NOMO-1 treated with dmso at 0.1 percent for 144 hours (cell line): Measurements from ENCODE around the gene SLC24A5.

ENCODE experiments used
- DNase-seq: peaks from one replicate; lab custom pipeline; 2025; ENCODE audit not compliant: unreplicated experiment; lab: John Stamatoyannopoulos, UW

Gene SLC24A5

DNA sequence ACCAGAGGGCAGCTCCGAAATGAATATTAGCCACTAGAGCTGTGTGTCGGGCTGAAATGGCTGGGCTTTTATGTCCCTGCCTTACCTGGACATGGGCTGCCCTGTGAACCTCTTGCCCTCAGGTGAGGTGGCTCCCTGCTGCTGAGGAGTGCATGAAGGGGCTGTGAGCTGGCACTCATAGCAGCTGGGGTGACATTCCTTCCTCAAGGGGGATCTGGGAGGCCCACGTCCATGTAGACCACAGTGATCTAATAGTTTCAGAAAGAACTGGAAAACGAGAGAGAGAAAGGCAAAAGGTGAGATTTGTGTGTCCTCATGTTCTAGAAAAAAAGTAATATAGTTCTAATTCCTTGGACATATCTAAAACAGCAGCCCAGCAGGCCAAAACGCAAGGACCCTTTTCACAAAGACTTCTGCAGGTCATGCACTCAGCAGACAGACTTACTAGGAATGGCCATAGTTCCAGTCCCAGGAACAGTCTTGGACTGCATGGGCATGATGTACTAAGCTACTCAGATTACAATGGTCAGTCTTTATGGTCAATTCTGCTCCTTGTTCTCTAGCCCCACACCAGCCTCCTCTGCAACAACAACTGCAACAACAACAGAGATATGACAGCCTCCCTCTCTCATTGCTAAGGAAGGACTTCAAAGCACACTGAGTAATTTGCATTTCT lies 10.8 kb upstream of the SLC24A5 start:
- DNase-seq: no peak

DNA sequence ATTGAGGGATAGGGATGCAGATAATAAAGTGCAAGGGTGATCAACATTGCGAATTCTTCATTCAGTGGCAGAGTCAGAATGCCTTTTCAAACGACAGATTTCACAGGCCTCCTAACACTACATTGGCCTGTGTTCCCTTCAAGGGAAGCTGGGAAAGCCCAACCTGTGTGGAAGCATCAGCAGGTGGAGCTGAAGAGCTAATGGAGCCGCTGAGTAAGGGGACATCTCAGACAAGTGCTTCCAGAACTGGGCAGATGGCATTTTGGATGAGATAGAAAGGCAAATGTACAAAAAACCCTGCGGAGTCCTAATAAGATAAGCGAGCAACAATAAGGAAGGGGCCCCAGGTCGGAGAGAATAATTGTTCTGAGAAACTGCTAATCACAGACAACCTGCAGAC lies 8.5 kb upstream of the SLC24A5 start:
- DNase-seq: no peak

- DNase-seq: no peak
Observed at GRCh38 chr15:48119277-48119676, 1.5 kb upstream of the SLC24A5 start.

DNA sequence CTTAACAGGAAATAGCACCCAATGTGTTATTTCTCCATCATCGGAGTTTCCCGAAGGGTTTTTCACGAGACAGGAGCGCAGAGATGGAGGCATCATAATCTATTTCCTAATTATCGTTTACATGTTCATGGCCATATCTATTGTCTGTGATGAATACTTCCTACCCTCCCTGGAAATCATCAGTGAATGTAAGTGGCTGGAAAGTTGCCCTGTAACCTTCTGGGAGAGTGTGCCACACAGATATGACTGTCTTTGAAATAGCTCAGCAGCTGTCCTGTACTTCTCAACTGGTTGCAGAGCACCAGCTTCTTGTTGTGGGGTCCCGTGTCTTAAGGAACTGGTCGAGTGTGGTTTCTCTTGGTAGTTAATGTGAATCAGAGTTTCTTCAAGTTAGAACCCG lies 1.1 kb downstream of the SLC24A5 start:
- DNase-seq: no peak

- no peak for DNase-seq
Observed at GRCh38 chr15:48126667-48127355, 6.0 kb downstream of the SLC24A5 start.

GRCh38 chr15:48131324-48131723 lies 10.5 kb downstream of the SLC24A5 start:
- DNase-seq: no peak

DNA sequence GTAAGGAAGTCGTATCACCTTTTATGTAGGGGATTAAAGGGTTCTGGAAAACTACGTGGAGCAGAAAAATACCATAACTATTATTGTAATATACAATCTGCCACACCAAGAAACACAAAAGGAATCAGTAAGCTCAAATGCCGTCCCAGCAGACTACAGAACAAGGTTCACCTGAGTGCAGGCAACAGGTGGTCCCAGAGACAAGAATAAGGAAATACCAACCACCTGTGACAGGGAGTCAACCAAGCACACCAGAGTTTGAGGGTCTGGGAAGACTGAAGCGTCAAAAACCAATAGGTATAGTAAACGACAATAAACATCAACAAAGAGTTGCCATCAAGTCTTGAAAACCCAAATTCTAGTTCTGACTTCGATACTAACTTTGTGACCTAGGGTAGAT lies 12.1 kb downstream of the SLC24A5 start:
- no peak for DNase-seq

GRCh38 chr15:48143856-48144255 lies 23.1 kb downstream of the SLC24A5 start:
- no peak for DNase-seq

GRCh38 chr15:48144889-48145288 lies 24.1 kb downstream of the SLC24A5 start:
- no peak for DNase-seq

DNA sequence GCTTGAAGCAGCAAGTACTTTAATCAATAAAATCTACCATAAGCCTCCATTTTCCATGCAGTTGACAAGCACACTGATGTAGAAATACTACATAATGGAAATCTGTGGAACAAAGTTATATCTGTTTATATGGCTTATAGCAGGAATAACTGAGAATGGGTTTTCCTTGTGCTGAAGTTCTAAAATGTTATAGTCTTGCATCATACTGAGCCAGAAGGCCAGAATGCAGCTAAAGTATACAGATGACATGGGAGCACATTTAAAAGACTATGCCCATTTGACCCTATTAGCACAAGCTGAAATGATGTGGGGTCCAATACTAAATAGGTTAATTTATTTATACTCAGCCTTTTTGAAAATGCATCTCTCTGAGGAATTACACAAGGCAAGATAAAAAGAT lies 25.1 kb downstream of the SLC24A5 start:
- no peak for DNase-seq

DNA sequence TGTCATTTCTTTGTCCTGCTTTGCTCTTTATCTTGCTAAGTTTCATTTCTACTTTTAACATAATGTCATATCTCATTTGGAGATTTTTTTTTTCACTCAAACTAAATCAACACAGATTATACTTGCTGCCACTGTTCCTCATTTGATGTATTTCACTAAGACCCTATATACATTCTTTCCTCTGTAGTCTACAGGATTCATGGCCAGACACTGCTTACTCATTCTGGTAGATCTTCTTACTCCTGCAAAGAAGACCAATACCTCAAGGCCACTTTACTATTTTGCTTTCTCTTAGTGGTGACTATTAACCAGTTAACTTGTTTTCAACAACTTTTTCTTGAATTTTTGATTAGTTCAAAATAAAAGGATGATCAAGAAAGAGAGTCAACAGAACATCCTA lies 26.6 kb downstream of the SLC24A5 start:
- DNase-seq: no peak

DNA sequence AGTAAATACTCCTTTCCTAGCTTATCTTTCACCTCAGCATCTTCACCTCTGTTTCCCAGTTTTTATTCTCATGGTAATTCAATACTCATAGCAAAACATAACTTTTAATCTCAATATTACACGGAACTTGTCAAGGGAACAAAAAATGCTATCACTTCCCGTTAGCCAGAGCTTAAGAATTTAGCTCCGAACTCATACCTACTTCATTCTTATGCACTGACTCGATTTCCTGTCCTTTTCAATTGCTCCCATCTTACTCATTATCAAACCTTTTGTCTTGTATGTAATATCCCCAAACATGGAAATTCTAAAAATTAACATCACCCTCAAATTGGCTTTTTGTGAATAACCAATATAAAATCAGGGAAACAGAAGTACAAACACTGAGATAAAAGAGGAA lies 29.1 kb downstream of the SLC24A5 start:
- no peak for DNase-seq

GRCh38 chr15:48153526-48153925 lies 32.7 kb downstream of the SLC24A5 start:
- no peak for DNase-seq

DNA sequence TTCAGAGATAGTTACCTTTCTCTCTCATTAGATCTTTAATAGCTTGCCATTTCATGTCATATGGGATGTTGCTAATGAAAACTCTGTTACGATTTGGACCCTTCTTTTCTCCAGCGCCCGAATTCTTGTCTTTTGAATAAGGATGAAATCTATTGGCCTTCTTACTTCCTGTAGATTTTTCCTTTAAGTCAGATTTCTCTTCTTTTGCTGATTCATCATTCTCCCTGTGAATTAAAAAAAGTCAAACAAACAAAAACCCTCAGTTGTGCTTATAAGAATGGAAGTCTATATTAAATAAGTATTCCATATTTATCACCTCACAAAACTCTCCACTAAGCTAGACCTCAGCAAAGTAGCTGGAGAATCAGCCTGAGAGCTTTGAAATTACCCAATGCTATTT lies 47.8 kb downstream of the SLC24A5 start:
- no peak for DNase-seq

DNA sequence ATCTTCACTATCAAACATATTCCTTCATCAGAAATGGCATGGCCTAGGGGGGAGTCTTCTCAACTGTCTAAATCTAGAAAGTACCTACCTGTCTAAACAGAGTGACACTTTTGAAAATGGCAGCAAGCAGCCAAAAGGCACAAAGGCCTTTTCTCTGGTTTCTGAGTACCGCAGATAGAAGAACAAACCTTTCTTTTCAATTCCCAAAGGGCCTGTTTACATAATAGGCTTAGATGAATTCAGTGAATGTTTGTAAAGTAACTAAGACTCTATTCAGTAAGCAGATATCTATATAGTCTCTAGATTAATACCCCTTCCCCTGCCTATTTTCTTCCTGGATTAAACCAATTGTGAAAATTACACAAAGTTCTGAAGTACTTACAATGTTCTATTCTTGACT lies 50.2 kb downstream of the SLC24A5 start:
- DNase-seq: no peak

DNA sequence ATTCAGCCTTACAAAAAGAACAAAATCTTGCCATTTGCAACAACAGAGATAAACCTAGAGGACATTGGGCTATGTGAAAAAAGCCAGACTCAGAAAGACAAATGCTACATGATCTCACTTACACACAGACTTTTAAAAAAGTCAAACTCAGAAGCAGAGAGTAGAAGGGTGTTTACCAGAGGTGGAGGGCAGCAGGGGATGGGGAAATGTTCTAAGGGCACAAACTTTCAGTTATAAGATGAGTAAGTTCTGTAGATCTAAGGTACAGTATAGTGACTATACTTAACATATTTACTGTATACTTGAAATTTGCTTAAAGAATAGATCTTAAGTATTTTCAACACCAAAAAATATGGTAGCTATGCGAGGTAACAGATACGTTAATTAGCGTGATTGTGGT lies 54.3 kb downstream of the SLC24A5 start:
- no peak for DNase-seq

DNA sequence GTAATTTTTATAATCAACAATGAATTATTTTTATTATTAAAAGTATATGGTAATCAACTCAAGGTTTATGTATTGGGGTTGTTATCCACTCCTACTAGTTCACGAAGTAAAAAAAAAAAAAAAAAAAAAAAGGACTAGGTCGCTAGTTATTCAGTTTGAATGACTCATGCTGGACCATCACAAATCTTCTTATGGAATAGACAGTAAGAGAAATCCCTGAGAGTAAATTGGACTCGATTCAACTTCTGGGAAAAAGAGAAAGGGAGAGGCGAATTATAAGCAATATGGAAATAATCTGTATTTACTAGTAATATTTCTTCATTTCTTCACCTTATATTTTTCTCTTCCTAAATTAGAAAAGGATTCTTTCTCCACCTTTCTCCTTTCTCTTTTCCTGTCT lies 55.3 kb downstream of the SLC24A5 start:
- DNase-seq: no peak

DNA sequence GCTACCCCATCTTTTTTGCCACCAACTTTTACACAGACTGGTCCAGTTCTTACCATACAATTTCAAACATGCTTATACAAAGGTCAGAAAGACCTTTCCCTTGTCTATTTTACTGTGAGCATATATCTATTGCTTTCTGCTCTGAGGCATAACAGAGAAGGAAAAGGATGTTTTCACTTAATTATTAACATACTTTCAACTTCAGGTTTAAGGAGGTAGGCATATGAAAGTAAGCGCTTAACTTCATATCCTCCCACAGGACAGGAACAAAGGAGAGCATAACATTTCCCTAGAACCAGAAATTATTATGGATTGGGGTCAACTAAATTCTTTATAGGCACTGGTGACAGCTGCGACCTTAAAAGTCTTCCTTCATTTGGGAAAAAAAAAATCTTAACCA lies 56.2 kb downstream of the SLC24A5 start:
- DNase-seq: no peak

DNA sequence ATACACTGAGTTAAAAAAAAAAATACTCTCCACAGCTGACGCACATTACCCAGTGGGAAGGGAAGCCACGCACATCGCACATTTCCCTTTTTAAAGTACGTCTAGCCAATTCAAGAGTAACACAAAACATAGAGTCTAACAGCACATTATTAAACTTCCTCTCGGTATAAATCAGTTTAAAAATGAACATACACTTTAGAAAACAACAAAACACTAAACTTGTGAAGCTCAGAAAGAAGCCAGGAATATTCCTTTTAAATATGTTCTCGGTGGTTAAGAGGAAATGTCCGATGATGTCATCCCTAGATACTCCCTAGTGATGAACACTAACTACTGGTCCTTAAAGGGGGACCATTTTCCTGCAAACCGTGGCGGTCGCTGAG lies 56.6 kb downstream of the SLC24A5 start:
- no peak for DNase-seq

DNA sequence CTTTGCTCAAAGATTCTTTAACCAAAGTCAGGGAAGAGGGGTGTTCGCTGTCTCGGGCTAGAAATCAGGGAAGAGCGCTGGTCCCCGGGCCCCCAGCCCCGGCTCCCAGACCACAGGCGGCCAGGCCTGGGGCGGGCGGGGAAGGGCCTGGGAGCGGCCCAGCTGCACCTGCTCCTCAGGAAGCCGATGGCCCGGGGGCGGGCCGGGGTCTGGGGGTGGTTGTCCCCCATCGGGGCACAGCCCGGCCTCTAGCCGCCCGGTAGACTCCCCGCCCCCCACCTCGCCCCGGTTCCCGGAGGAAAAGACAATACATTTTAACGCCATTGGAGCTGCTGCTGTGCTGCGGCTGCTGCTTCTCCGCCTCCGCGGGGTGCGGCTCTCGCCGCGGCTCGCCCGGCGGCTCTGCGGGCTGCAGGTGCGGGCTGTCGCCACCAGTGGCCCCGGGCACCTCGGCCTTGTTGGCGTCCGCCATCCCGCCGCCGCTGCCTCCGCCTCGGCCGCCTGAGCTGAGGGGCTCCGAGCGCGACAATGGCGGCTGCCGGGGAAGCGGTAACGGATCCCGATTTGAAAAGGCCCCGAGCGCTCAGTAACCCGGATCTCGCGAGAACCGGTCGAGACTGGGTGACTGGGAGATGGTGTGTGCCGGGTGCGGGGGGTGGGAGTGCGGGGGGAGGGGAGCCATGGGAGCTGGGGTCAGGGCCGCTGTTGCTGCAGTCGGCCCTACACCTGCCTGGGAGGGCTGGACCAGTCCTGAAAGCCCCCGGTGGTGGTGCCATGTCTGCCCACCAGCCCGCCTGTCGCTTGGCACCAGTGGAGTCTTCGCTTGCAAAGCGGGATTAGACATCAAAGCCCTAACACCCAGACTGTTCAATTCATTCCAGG lies 57.2 kb downstream of the SLC24A5 start, which contains the start of gene MYEF2:
MYEF2 (minus strand) TSS at position 530 of the 882 bp plus-strand sequence; CDS start at position 472, 58 bp downstream.
- DNase-seq: no peak

DNA sequence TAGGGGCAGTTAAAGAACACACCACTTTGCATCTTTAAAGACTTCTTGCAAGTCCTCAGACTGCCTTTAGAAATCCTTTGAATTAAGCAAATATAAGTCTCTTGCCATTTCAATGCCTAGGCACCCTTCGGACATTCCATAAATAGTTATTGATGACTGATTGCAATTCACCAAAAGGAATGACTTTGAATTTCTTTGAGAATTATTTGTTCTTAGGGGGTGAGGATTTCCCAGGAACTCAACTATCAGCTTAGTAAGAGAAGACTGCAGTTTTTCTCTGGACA lies 57.8 kb downstream of the SLC24A5 start:
- no peak for DNase-seq

- no peak for DNase-seq
Observed at GRCh38 chr15:48182749-48183148, 62.0 kb downstream of the SLC24A5 start.
